Midbrain (tissue), 1 donor: ENCODE measurements around the gene BRMS1.

Source experiments
- DNase-seq: peaks from one replicate; lab custom pipeline; 2025; lab: John Stamatoyannopoulos, UW

Gene BRMS1

DNA sequence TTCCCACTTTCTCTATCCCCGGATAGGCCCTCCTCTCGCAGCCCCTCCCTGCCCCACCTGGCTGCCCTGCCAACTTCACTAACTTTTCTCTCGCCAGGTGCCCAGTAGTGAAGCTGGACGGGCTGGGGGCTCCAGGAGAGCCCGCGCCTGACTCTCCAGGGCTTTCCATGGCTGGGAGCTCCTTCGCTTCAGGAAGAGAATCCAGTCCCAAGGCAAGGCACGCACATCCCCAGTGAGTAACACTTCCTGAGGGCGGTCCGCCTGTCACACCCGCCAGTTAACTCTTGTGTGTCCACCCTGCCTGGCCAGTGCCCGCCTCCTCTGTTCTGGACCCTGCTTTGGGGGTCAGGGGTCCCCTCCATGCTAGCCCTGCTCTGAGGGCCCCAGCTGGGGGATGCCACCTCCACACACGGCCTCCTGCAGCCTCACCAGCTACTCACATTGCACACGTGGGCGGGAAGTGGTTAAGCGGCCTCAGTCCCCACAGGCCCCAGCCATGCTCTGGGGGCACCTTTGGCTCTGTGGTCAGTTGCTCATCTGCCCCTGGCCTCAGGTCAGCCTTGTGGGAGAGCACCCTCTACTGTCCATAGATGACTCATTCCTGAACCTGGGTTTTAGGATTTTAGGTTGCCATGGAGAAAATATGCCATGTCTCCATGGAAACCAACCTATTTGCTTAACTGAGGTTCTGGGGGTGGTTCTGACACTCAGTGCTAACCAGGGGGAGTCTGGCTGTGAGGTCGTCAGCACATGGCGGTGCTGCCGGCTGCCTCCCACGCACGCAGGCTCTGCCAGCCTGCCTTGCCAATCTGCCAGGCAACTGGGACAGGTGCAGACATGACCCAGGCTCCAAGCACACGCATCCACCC, 8.4 kb downstream of the BRMS1 start, which contains the start of gene RIN1:
TSS of gene RIN1 (minus strand) at position 201 of the 869 bp plus-strand sequence. CDS start at position 169, 32 bp downstream.
- peak; percentile 32 for DNase-seq

DNA sequence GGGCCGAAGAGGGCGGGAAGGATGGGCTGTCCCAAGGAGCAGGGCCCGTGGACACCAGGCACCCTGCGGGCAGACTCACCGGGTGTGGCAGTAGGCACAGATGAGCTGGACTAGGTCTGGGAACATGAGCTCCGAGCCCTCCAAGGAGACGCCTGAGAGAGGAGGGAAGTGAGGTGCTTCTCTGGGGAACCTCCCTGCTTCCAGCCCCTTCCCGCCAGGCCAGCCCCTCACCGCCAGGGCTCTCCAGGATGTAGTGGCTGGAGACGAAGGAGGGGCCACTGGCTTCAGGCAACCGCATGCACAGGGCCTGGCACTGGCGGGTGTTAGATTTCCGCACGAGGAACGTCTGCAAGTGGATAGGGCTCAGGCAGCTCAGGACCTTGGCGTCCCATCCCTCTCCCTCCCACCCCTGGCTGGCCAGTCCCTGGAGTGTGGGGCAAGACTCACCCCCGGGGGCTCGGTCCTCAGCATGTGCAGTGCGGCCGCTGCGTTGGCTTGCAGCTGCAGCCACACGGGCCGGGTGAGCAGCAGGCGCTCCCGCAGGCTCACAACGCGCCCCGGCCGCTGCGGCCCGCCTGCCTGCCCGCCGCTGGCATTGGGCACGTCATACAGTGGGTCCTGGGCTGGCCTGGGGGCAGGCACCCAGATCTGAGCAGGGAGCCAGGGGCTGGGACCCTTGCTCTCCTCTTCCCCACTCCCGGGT, 9.2 kb downstream of the BRMS1 start:
- DNase-seq: no peak

DNA sequence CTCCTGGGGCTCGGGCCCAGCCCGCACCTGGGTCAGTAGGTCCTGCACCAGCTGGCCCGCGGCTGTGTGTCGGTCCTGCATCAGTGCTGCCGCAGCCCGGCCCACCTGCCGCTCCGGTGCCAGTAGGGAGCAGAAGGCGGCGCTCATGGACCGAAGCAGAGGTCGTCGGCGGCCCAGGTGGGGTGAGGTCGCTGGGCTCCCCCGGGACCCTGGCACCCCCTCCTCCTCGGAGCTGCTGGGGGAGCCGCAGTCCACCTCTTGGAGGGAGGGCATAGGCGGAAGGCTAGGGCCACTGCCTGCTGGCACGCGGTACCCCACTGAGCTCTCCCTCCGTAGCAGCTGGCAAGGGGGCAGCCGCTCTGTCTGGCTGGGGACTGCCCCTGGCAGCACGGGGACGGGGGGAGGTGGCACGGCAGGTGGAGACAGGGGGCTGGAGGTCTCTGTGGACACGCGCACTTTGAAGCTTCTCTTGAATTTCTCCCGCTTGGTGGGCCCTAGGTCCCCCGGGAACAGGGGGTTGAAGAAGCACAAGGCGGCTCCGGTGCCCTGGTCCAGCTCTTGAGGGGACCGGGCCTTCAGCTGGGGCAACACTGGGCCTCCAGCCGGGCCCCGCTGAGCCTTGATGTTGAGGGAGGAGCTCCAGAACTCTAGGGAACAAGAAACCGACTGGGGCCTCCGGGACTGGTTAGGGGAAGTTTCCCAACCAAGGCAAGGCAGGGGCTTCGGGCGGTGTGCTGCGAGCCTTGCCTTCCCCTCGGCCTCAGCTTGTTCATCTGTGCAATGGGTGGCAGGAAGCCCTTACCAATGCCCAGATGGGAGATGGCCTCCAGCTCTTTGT, 10.1 kb downstream of the BRMS1 start:
- no peak for DNase-seq

- no peak for DNase-seq
These were observed 10.9 kb downstream of the BRMS1 start for GRCh38 chr11:66333896-66334604.

- DNase-seq: no peak
These were observed 11.6 kb downstream of the BRMS1 start for GRCh38 chr11:66333220-66333877.

DNA sequence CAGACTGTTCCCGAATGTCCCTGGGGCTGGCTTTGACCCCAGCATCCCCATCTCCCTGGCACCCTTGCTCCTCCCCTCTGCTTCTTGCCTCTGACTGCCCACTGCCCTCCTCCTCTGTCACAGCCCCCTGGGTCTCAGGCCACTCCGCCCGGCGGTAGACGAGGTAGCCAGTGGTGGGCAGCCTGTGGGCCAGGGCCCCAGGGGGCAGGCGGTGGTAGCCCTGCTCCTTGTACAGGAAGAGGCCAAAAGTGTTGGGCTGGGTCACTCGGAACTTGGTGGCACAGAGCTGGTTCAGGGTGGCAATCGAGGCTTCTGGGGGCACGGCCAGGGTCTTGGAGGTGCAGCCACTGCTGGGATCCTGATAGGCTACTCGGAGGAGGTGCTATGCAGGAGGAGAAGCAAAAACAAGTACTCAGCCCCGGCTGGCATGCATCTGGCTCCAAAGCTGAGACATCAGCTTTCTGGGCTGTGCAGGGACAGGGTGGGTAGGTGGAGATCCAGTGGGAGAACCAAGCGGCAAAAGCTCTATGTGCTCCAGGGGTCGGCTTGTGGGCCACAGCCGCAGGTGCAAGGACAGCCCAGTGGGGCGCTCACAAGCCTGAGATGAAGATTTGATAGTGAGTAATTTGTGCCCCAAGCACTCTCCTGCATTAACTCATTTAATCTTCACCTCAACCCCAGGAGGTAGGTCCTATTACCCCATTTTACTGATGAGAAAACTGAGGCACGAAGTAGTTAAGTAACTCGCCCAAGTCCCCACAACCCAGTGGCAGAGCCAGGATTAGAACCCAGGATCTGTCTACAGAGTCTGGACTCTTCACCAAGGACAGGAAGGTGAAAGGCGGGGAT, 12.3 kb downstream of the BRMS1 start:
- no peak for DNase-seq

DNA sequence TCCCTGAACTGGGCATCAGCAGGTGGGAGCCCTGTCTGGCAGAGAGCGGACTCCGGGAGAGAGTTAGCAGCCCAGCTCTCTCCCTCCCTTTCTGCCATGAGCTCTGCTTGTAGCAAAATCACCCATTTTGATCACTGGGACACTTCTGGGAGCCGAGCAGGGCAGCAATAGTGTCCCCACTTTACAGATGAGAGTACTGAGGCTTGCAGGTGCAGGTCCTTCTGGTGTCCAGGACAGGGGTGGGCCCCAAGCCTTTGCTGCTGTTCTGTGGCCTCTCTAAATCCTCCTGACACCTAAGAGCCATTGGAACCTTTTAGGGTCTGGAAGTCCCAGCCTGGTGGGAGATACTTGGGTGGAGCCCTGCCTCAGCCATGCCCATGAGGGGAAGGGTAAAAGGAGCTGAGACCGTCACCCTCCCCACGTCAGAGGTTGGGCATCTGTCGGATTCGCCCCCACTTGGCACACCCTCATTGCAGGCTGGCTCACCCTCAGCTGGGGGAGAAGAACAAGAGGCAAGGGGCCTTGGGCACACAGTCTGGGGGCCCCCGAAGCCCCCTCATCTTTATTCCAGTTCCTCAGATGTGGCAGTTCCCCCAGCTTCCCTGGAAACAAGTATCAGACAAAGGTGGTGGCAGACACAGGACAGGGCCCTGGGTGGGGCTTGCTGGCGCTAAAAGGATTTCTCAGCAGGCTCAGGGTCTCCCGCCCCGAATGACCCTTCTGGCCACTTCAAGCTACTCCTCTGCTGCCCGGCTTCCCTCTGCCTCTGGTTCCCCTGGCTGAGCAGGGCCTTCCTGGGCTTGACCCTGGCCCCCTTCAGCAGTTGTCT, 13.1 kb downstream of the BRMS1 start:
- no peak for DNase-seq

DNA sequence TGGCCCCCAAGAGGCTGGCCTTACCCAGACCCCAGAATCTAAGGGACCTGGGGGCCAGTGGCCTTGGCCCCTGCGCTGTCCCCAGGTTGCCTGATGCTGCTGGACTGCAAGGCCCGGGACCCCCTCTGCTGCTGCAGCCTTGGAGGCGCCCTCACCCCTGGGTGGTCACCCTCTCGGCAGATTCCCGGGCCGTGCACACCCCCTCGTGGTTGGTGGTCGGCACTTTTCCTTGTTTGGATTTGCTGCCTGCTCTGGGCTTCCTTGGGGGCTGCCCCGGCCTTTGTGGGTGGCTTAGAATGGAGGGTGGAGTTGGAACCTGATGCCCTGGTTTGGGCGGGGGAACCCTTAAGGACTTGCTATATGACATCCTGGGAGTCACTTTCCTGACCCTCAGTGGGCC, 14.0 kb downstream of the BRMS1 start:
- no peak for DNase-seq

- DNase-seq: no peak
These were observed 15.7 kb downstream of the BRMS1 start for GRCh38 chr11:66329165-66329673.

DNA sequence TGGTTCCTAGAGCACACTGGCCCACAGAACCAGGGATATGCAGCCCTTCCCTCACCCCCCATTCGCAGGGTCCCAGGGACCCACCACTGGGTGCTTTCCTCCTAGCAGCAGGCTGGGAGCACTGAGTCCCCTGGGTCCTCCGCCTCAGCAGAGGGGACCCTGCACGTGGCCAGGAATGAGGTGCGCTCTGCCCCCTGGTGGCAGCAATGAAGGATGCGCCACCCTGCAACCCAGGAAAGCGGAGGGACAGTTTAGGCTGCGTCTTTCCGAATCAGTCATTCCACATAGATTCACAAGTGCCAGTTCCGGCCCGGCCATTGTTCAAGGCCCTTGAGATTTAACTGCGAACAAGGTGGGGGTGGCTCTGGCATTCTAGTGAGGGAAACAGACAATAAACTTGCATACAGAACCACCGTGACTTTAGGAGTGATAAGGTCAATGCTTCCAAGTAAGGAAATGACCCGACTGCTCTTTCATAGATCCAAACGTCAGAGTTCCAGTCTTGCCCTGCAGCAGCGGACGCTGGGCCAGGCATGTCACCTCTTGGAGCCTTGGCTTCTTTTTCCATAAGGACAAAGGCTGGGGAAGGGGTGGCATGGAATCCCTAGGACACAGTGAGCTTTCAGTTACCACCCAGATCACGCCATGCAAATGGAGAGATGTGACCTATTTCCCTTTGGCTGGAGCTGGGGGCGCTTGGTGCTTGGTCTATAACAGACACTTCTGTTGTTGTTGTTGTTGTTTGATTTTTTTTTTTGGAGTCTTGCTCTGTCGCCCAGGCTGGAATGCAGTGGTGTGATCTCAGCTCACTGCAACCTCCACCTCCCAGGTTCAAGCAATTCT, 16.4 kb downstream of the BRMS1 start:
- DNase-seq: peak; percentile 79

DNA sequence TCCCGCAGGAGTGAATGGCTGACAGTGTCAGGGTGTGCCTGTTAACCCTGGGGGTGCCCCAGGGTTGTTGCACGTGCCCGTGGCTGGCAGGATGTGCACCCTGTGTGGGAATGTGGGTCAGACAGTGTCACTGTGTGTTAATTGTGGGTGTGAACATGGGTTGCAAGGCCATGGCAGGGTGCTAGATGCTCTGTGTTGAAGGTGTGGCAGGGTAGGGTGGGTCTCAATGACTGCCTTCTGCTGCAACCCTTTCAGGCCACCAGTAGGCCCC, 16.9 kb downstream of the BRMS1 start:
- DNase-seq: no peak

DNA sequence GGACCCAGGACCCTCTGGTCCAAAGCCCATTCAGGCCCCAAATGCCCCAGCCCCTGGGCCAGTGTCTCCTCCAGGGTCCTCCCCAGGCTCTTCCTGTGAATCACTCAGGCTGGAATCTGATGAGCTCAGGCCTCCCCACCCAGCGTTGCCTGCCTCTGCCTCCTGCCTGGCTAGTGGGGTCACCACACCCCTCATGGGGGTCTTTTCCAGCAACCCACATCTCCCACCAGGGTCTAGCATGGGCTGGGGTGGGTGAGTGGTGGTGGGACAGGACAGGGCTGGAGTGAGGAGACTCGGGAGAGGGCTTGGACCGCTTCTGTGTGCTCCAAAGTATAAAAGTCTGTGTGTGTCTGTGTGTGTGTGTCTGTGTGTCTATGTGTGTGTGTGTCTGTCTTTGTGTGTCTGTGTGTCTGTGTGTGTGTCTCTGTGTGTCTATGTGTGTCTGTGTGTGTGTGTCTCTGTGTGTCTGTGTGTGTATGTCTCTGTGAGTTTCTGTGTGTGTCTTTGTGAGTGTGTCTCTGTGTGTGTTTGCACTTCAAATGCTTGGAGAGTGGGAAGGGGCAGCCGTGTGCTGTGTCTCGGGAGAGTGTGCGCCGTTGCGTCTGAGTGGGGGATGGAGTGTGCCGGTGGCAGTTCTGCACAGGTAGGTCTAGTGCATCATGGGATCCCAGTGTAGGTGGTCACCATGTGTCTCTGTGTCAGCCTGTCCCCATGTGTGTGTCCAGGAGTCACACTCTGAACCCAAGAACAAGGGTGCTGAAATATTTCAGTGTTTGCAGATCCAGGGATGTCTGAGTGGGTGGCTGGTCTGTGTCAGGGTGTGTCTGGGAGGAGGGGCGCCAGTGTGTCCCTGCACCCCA, 17.5 kb downstream of the BRMS1 start:
- no peak for DNase-seq

DNA sequence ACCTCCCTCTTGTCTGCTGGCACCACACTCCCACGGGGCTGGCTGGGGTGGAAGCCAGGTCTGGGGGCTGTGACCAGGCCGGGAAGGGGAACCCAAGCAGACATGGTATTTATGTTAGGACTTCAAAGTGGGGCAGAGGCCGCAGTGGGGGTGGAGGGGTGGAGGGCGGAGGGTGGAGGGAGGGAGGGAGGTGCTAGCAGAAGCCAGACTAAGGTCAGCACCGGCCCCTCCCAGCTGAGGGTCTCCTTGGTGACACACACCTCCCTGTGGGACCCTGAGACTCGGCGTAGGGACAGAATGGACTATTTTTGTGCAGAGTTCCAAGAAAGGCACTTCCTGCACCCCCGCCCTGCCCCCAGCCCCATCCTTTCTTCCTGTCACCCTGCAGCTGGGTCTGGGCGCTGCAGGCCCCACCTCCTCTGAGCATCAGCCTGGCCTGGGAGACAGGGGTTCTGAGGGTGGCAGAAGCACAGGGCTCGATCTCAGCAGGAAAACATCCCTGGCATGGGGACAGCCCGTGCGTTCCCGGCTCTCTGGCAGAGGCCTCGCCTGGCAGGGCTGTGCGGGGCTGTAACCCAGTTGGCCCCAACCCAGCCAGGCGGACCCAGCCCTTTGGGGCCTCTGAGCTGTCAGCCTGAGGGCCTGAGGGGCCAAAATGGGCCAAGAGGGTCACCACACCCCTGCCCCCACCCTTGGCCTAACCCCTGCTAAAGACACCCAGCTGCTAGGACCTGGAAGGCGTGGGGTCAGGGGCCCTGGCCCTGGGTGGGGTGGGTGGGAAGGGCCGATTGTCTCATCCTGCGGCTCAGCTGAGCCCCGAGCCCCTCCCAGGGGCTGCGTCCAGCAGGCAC, 18.4 kb downstream of the BRMS1 start:
- no peak for DNase-seq

DNA sequence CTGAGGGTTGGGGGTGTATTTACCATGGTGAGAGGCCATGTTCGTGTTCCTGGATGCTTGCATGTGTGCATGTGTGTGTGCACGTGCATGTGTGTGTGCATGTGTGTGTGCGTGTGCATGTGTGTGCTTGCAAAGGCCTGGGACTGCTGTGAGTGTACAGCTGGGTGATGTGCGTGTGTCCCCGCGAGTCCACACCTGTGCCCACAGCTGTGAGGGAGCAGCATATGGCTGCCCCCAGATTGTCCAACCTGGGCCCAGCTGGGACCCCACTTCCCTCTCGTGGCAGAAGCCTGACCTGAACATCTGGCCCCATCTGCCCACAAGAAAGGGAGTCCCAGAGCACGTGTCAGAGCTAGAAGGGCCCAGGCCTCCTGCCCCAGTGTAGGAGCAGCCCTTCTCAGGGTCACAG, 19.6 kb downstream of the BRMS1 start:
- DNase-seq: no peak

DNA sequence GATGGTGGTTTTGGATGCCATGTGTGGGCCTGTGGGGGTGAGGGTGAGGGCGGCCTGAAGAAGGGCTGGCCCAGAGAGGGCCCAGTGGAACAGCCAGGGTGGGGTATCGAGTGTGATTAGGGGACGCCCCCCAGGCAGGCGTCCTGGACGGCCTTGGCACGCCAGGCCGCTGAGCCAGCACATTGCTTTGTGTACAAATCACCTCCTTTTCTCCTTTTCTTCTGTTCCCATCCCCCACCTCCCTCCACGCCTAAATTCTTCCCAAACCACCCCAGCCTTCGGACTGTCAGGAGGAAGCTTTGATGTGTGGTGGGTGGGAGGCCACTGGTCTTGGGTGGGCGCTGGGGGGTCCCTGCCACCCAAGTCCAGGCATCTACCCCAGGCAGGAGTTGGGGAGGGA, 20.2 kb downstream of the BRMS1 start:
- DNase-seq: no peak

DNA sequence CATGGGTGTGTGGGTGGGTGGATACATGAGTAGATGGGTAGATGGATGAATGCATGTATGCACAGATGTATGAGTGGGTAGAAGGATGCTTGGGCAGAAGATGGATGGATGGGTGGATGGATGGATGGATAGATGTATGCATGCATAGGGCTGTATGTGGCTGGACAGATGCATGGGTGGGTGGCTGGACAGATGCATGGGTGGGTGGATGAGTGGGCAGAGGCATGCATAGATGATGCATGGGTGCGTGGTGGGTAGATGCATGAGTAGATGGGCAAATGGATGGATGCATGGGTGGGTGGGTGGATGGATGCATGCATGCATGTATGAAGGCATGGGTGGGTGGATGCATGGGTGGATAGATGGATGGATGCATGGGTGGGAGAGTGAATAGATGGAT, 21.2 kb downstream of the BRMS1 start:
- DNase-seq: no peak
